ENCODE measurements around the gene TMEM175. TPM values are rescaled to one million over a fixed set of nuclear protein-coding genes. Genes with fewer than 3 reads are reported as not detected.

TMEM175 gene
- total RNA-seq, 5 donors from 2014 or later (not counting 1 experiment from before 2014, with no cell fraction given) = 44.3 to 60.9 (median 53.0) TPM

GRCh38 chr4:896630-897029 lies 35.6 kb upstream of the TMEM175 start:
- Histone ChIP-seq H3K4me1 (ENCODE audit: control insufficient read depth in 1 of 2, extremely low read depth in 1 of 2, insufficient read depth in 2 of 2, low read length in 2 of 2) (no peaks in the 10 kb centered on the region), H3K27me3 (replicated peaks in 1 of 2; ENCODE audit: control insufficient read depth in 2 of 2, extremely low read depth in 1 of 2, insufficient read depth in 2 of 2, low read length in 1 of 2) (no peaks in the 10 kb centered on the region), H3K27ac (ENCODE audit: low read length) (no peak overlapping the region), H3K36me3 (ENCODE audit: control insufficient read depth in 2 of 2, extremely low read depth in 1 of 2, insufficient read depth in 1 of 2, low read length in 1 of 2) (peaks cover 33 to 50% of the 10 kb centered on the region in 2 donors), H3K9me3 (no peaks in the 10 kb centered on the region), H3K4me3 (ENCODE audit: control insufficient read depth in 1 of 2, extremely low read depth in 1 of 2, low read length in 1 of 2) (no peak overlapping the region)
- ChIA-PET POLR2A (no interaction called here), CTCF (no interaction called here)
- H3K36me3 Mint-ChIP-seq = peaks cover 26% of the 10 kb centered on the region
- H3K4me3 Mint-ChIP-seq = no peak overlapping the region
- WGBS (ENCODE audit: insufficient coverage) = 96% methylated on average over 14 of the region's 20 CpGs
- H3K27ac Mint-ChIP-seq = no peak overlapping the region
- H3K4me1 Mint-ChIP-seq = peaks cover 2 to 6% (median 4%) of the 10 kb centered on the region in 3 donors
- H3K9me3 Mint-ChIP-seq = no peaks in the 10 kb centered on the region
- no peaks in the 10 kb centered on the region for H3K27me3 Mint-ChIP-seq
- ATAC-seq (replicated peaks in 1 of 4) = no peak
- no peak for DNase-seq

GRCh38 chr4:898123-898522 lies 34.1 kb upstream of the TMEM175 start:
- no peak overlapping the region for H3K27ac ChIP-seq (ENCODE audit: low read length)
- Mint-ChIP-seq H3K36me3 (peaks cover 33% of the 10 kb centered on the region), H3K4me3 (no peak overlapping the region), H3K9me3 (no peaks in the 10 kb centered on the region), H3K4me1 (peaks cover 2 to 12% (median 4%) of the 10 kb centered on the region in 3 donors), H3K27ac (no peak overlapping the region), H3K27me3 (no peaks in the 10 kb centered on the region)
- H3K36me3 ChIP-seq (ENCODE audit: control insufficient read depth in 2 of 2, extremely low read depth in 1 of 2, insufficient read depth in 1 of 2, low read length in 1 of 2) = peaks cover 33 to 37% of the 10 kb centered on the region in 2 donors
- H3K4me3 ChIP-seq (ENCODE audit: control insufficient read depth in 1 of 2, extremely low read depth in 1 of 2, low read length in 1 of 2) = no peak overlapping the region
- 98% methylated on average over 11 of the region's 15 CpGs for WGBS (ENCODE audit: insufficient coverage)
- ChIA-PET POLR2A (no interaction called here), CTCF (no interaction called here)
- ATAC-seq (replicated peaks in 1 of 4) (no peak), DNase-seq (no peak)
- H3K27me3 ChIP-seq (replicated peaks in 1 of 2; ENCODE audit: control insufficient read depth in 2 of 2, extremely low read depth in 1 of 2, insufficient read depth in 2 of 2, low read length in 1 of 2) = no peaks in the 10 kb centered on the region
- no peaks in the 10 kb centered on the region for H3K4me1 ChIP-seq (ENCODE audit: control insufficient read depth in 1 of 2, extremely low read depth in 1 of 2, insufficient read depth in 2 of 2, low read length in 2 of 2)
- H3K9me3 ChIP-seq = no peaks in the 10 kb centered on the region

- H3K36me3 Mint-ChIP-seq = peaks cover 33% of the 10 kb centered on the region
These were observed 33.2 kb upstream of the TMEM175 start for GRCh38 chr4:898869-899555.

GRCh38 chr4:899556-899906 lies 32.7 kb upstream of the TMEM175 start:
- Mint-ChIP-seq H3K4me3 (no peak overlapping the region), H3K27ac (no peak overlapping the region), H3K36me3 (peaks cover 34% of the 10 kb centered on the region), H3K27me3 (no peaks in the 10 kb centered on the region), H3K9me3 (no peaks in the 10 kb centered on the region), H3K4me1 (peaks cover 2 to 12% (median 4%) of the 10 kb centered on the region in 3 donors)
- peaks cover 25 to 36% of the 10 kb centered on the region in 2 donors for H3K36me3 ChIP-seq (ENCODE audit: control insufficient read depth in 2 of 2, extremely low read depth in 1 of 2, insufficient read depth in 1 of 2, low read length in 1 of 2)
- POLR2A ChIA-PET = no interaction called here
- no peaks in the 10 kb centered on the region for H3K27me3 ChIP-seq (replicated peaks in 1 of 2; ENCODE audit: control insufficient read depth in 2 of 2, extremely low read depth in 1 of 2, insufficient read depth in 2 of 2, low read length in 1 of 2)
- DNase-seq (no peak), ATAC-seq (replicated peaks in 1 of 4) (no peak)
- CTCF ChIA-PET = no interaction called here
- WGBS (ENCODE audit: insufficient coverage) = 95% methylated on average over 12 of the region's 12 CpGs
- no peak overlapping the region for H3K4me3 ChIP-seq (ENCODE audit: control insufficient read depth in 1 of 2, extremely low read depth in 1 of 2, low read length in 1 of 2)
- no peaks in the 10 kb centered on the region for H3K4me1 ChIP-seq (ENCODE audit: control insufficient read depth in 1 of 2, extremely low read depth in 1 of 2, insufficient read depth in 2 of 2, low read length in 2 of 2)
- H3K9me3 ChIP-seq = no peaks in the 10 kb centered on the region
- no peak overlapping the region for H3K27ac ChIP-seq (ENCODE audit: low read length)

More at GRCh38 chr4:898869-899555, 33.2 kb upstream of the TMEM175 start:
- no peaks in the 10 kb centered on the region for H3K9me3 Mint-ChIP-seq
- peak overlapping the region in 1 of 2 donors; percentile 36 for H3K27ac Mint-ChIP-seq
- H3K4me3 ChIP-seq (ENCODE audit: control insufficient read depth in 1 of 2, extremely low read depth in 1 of 2, low read length in 1 of 2) = no peak overlapping the region
- no peaks in the 10 kb centered on the region for H3K27me3 Mint-ChIP-seq
- no peaks in the 10 kb centered on the region for H3K4me1 ChIP-seq (ENCODE audit: control insufficient read depth in 1 of 2, extremely low read depth in 1 of 2, insufficient read depth in 2 of 2, low read length in 2 of 2)
- DNase-seq (no peak), ATAC-seq (replicated peaks in 1 of 4) (no peak)
- CTCF ChIA-PET = no interaction called here
- no peak overlapping the region for H3K4me3 Mint-ChIP-seq
- H3K4me1 Mint-ChIP-seq = peaks cover 2 to 12% (median 4%) of the 10 kb centered on the region in 3 donors
- no peaks in the 10 kb centered on the region for H3K27me3 ChIP-seq (replicated peaks in 1 of 2; ENCODE audit: control insufficient read depth in 2 of 2, extremely low read depth in 1 of 2, insufficient read depth in 2 of 2, low read length in 1 of 2)
- no peak overlapping the region for H3K27ac ChIP-seq (ENCODE audit: low read length)
- POLR2A ChIA-PET = no interaction called here
- WGBS (ENCODE audit: insufficient coverage) = 96% methylated on average over 25 of the region's 27 CpGs
- peaks cover 27 to 33% of the 10 kb centered on the region in 2 donors for H3K36me3 ChIP-seq (ENCODE audit: control insufficient read depth in 2 of 2, extremely low read depth in 1 of 2, insufficient read depth in 1 of 2, low read length in 1 of 2)
- H3K9me3 ChIP-seq = no peaks in the 10 kb centered on the region

DNA sequence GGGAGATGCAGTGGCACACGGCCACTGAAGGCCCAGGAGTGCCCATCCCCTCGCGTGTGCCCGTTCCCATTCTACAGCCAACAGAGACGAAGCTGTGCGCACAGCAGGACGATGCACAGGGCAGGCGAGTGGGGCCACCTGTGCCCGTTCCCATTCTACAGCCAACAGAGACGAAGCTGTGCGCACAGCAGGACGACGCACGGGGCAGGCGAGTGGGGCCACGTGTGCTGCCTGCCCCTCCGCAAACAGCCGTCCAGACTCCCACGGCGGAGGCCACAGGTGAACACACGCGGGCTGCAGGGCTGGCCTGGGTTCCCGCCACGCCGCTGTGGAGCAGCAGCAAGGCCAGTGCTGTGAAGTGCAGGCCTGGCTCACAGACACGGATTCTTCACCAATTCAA lies 32.2 kb upstream of the TMEM175 start:
- H3K27ac Mint-ChIP-seq = no peak overlapping the region
- peaks cover 25 to 39% of the 10 kb centered on the region in 2 donors for H3K36me3 ChIP-seq (ENCODE audit: control insufficient read depth in 2 of 2, extremely low read depth in 1 of 2, insufficient read depth in 1 of 2, low read length in 1 of 2)
- no peak overlapping the region for H3K4me3 Mint-ChIP-seq
- CTCF ChIA-PET = no interaction called here
- H3K36me3 Mint-ChIP-seq = peaks cover 39% of the 10 kb centered on the region
- peaks cover 2 to 12% (median 4%) of the 10 kb centered on the region in 3 donors for H3K4me1 Mint-ChIP-seq
- H3K4me1 ChIP-seq (ENCODE audit: control insufficient read depth in 1 of 2, extremely low read depth in 1 of 2, insufficient read depth in 2 of 2, low read length in 2 of 2) = no peaks in the 10 kb centered on the region
- H3K27me3 ChIP-seq (replicated peaks in 1 of 2; ENCODE audit: control insufficient read depth in 2 of 2, extremely low read depth in 1 of 2, insufficient read depth in 2 of 2, low read length in 1 of 2) = no peaks in the 10 kb centered on the region
- ATAC-seq (replicated peaks in 1 of 4) = no peak
- H3K9me3 ChIP-seq = no peaks in the 10 kb centered on the region
- POLR2A ChIA-PET = no interaction called here
- no peaks in the 10 kb centered on the region for H3K9me3 Mint-ChIP-seq
- no peaks in the 10 kb centered on the region for H3K27me3 Mint-ChIP-seq
- 96% methylated on average over 26 of the region's 26 CpGs for WGBS (ENCODE audit: insufficient coverage)
- no peak overlapping the region for H3K4me3 ChIP-seq (ENCODE audit: control insufficient read depth in 1 of 2, extremely low read depth in 1 of 2, low read length in 1 of 2)
- no peak for DNase-seq
- H3K27ac ChIP-seq (ENCODE audit: low read length) = no peak overlapping the region

DNA sequence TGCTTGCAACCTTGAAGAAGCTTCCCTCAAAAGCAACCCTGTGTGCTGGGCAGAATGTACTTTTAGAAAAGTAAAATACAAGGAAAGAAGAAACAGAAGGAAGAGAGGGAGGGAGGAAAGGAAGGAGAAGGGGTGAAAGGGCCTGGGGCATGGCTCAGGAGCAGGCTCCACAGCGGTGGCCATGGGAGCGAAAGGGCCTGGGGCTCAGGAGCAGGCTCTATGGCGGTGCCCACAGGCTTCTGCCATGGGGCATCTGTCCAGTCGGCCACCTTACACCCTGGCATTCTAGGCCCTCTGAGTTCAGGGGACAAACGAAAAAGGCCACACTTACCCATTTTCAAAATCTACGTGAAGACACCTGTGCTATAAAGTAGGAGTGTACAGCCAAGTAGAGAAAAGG lies 31.5 kb upstream of the TMEM175 start:
- Histone ChIP-seq H3K4me3 (ENCODE audit: control insufficient read depth in 1 of 2, extremely low read depth in 1 of 2, low read length in 1 of 2) (no peak overlapping the region), H3K27ac (ENCODE audit: low read length) (no peak overlapping the region), H3K36me3 (ENCODE audit: control insufficient read depth in 2 of 2, extremely low read depth in 1 of 2, insufficient read depth in 1 of 2, low read length in 1 of 2) (peaks cover 25 to 36% of the 10 kb centered on the region in 2 donors), H3K27me3 (replicated peaks in 1 of 2; ENCODE audit: control insufficient read depth in 2 of 2, extremely low read depth in 1 of 2, insufficient read depth in 2 of 2, low read length in 1 of 2) (no peaks in the 10 kb centered on the region), H3K9me3 (no peaks in the 10 kb centered on the region), H3K4me1 (ENCODE audit: control insufficient read depth in 1 of 2, extremely low read depth in 1 of 2, insufficient read depth in 2 of 2, low read length in 2 of 2) (no peaks in the 10 kb centered on the region)
- no peaks in the 10 kb centered on the region for H3K9me3 Mint-ChIP-seq
- ATAC-seq (replicated peaks in 1 of 4) (no peak), DNase-seq (no peak)
- peaks cover 2 to 12% (median 4%) of the 10 kb centered on the region in 3 donors for H3K4me1 Mint-ChIP-seq
- ChIA-PET CTCF (no interaction called here), POLR2A (no interaction called here)
- no peaks in the 10 kb centered on the region for H3K27me3 Mint-ChIP-seq
- H3K27ac Mint-ChIP-seq = no peak overlapping the region
- H3K36me3 Mint-ChIP-seq = peaks cover 42% of the 10 kb centered on the region
- WGBS (ENCODE audit: insufficient coverage) = 100% methylated on average over 3 of the region's 6 CpGs
- H3K4me3 Mint-ChIP-seq = no peak overlapping the region
